Measurements from ENCODE around the gene SHH.

The SHH gene

DNA sequence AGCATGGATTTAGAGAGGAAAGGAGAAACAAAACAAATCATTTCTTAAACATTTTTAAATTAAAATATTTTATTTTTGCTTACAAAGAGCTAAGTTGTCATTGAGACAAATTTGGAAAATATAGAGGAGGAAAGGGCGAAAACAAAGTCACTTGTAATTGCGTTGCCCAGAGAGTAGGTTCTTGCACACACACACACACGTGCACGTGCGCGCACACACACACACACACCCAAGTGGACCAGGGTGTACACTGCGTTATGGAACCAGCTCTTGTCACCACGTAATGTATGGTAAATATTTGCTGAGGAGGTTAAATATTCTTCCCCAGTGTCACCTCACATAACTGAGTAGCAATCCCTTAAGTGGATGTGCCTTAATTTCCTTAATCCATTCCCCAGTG is 21.6 kb downstream of the SHH start:
- DNase-seq, result no peak

DNA sequence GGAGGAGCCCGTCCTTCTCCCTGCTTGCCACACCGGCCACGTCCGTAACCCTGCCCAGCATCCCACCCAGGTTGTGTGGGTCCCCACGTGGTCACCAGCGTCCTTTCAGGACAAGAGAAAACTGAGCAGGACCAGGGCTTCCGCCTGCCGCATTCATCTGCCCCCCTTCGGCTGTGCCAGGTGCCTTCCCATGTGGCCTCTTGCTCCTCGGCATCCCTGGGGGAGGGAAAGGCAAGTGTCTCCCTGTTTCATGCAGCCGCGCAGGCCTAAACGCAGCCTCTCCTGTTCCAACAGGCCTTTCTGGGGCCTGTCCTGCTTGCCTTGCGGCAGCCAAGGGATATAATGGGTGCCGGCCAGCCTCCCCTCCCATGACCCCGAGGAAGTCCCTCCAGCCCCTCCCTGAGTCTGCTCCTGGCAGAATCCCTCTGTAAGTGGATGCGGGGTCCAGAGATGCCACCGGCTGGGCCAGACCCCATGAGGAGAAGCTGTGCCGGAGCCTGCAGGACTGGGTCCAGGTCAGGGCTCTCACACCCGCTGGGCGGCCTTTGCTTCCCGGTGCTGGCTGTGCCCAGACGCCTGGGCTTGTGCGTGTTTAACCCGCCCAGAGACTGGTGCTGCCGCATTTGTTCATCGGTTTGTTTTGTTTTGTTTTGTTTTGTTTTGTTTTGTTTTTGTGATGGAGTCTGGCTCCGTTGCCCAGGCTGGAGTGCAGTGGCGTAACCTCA is 23.1 kb downstream of the SHH start:
- DNase-seq, result no peak

DNA sequence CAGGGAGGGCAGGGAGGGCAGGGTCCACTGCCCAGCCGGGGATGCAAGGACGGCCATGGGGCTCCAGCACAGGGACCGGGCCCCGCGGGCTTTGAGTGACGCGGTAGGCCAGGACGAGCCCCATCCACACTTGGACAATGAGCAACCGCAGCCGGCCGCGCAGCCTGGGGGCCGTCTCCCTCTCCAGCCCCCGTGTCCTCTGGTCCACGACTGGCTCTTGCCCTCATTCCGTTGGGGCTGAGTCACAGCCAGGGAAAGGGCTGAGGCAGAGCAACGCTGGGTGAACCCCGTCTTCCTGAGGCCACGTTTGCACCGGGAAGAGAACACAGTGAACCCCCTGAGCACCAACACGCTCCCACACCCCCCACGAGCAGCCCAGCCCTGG is 23.7 kb downstream of the SHH start:
- DNase-seq, result no peak

DNA sequence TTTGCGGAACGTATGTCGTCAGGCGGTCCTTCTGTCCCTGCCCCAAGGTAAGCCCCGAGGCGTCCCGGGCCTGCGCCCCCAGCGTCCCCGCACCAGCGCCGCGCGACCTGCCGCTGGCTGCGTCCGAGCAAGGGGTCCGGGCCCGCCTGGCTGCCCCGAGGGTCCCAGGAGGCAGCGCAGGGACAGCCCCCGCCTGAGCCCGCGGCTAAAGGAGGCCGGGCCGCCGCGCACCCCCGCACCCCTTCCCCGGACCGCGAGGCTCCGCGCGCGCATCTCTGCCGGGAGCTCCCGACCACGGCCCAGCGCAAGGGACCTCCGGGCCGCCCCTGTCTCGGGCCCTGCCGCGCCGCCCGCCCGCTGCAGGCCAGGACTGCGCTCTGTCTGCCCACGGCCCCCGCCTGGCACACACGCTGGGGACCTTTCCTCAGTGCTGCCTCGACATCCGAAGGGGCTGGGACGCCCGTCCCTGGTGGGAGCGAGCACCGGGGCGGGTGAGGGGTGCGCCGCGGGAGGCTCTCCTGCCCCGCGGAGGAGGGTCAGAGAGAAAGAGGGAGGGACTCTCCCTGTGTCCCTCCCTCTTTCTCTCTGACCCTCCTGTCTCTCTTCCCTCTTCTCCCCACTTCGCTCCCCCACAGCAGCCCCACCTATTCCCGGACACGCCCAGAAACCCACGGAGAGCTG is 25.0 kb downstream of the SHH start:
- DNase-seq, result no peak

DNA sequence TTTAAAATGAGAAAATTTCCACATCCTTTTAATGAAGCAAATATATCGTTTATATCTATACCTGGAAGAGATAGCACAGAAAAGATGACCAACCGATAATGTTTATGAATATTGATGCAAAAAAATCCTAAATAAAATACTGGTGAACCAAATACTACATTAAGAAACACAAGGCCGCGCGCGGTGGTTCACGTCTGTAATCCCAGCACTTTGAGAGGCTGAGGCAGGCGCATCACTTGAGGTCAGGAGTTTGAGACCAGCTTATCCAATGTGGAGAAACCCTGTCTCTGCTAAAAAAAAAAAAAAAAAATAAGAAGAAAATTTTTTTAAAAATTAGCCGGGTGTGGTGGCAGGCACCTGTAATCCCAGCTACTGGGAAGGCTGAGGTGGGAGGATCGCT is 25.8 kb downstream of the SHH start:
- no peak for DNase-seq

DNA sequence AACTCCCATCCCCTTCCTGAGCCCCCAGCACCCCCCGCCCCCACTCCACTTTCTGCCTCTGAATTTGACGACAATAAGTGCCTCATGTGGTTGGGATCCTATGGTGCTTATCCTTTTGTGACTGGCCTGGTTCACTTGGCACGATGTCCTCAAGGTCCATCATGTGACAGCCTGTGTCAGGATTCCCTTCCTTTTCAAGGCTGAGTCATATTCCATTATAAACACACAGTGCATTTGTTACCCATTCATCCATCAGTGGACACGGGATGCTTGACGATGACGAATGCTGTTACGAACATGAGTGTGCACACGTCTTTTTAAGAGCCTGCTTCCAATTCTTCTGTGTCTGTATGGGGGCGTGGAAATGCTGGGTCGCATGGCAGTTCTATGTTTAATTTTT is 26.7 kb downstream of the SHH start:
- no peak for DNase-seq

DNA sequence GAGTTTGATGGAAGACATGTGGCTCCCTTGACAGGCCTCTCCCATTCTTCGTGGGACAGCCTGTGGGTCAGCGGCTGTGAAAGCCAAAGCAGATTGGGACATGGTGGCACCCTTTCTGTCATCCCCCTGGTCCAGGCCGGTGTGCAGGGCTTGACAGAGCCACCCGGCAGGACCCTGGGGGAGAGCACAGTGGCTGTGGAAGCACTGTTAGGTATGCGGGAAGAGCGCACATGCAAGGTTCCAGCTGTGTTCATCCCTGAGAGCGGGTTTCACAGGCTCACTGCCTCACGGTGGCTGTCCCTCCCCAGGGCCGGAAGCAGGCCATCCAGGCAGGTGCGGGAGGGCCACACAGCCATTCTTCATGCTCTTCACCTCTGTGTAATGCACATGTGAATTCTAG is 29.8 kb downstream of the SHH start:
- no peak for DNase-seq

DNA sequence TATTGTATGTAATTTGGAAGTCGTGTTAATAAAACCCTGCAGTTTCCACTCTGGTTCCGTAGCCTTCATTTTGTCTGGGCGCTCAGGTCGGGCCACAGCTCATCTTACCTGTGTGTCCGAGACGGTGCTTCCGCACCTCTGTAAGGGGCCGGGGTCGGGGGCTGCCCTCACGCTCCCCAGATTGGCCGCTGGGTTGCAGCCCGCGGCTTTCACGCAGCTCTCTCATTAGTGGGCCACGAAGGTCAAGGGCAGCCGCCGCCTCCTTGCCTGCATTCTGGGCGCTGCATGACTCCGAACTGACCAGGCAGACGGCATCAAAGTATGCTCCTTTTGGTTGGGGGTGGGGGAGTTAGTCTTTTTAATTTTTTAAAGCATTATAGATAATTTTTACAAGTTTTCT is 30.8 kb downstream of the SHH start:
- no peak for DNase-seq

DNA sequence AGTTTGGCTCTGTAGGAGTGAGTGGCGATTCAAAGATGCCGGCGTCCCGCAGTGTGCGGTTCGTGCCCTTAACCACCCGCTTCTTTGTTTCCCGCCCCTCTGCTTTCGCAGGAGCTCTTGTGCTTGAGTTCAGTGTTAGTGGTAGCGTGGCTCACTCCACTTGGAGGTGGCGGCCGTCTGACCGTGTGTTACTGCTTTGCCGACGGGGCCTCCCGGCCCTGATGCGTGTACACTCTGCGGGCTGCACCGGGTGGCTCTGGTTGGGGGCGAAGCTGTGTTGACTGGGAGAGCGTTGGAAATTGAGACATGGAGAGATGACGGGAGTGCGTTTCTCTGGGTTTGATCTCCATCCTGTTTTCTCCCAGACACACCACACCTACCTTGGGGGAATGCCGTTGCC is 31.4 kb downstream of the SHH start:
- DNase-seq, result no peak

DNA sequence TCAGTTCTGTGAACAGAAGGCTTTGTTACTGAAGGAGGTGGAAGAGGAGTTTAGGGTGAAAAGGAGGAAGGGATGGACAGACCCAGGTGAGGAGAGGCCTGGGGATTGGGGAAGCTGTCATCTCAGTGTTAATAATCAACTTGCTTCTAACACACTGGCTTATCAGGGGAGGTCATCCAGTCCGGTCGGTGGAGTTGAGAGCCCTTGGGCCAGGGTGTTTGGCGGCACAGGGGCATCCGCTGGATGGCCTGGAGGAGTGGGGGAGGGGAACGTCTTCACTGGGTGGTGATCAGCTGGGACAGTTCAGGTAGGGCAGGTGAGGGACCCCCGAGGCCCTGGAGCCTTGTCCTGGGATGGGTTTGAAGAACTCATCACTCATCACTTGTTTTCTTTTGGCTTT is 33.9 kb downstream of the SHH start:
- DNase-seq, result no peak

DNA sequence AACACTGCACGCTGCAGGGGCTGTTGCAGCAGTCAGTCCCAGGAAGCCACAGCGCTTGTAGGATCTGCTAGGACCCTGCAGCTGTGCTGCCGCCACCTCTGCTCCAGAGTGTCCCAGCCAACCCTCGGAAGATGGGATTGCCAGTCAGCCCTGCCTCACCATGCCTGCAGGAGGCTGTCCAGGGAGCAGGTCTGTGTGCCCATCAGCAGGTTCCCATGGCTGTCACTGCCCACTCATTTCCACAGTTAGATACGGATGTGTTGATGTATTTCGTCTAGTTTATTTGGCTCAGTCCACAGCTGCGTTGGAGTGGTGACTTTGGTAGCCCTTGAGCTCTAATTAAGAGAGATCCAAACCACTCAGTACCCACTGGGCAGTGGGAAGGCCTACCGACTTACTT is 35.7 kb downstream of the SHH start:
- no peak for DNase-seq

DNA sequence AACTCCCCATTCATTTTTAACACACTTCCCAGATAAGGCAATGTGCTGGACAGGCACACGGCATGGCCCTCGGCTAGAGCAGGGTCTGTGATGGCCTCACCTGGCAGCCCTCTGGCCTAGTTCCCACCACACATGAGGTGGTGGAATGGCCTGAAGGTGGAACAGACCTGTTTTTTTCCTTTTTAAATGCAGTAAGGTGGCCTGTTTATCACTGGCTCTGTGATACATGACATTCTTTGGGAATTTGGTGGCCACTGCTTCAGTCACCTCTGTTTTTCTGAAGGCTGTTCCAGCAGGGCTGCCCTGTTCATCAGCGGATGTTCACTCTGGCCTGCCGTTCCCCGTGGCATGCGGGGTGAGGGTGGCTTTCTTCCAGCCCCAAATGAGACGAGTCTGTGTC is 36.6 kb downstream of the SHH start:
- no peak for DNase-seq

DNA sequence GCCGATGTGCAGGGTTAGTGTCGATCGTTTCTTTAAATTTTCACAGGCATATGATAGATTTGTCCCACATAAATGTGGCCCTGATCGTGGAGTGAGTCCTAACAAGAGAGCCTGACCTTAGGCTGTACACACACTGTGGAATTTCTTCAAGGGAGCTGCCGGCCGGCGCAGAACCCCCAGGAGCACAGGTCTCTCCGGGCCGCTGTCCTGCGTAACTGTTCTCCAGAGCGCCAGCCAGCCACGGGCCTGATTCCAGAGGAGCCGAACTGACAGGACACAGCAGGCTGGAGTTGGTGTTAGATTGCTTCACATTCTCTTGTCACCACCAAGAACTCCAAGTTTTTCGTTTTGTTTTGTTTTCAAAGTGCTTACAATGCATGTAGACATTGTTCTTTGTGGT is 37.3 kb downstream of the SHH start:
- DNase-seq, result no peak

DNA sequence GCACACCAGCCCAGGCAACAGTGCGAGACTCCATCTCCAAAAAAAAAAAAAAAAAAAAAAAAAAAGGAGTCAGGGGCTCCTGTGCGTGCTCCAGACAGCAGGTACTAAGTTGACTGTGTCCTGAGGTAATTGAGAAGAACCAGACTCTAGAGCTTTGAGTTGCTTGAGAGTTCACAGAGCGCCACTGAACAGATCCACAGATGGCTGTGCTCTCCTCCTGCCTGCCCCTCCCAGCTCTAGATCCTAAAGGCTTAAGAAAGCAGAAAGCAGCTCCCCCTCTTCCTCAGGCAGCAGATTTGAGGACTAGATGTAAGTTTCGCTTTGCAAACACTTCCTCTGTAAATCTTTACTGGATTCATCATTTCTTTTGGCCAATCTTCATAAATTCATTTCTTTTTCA is 38.7 kb downstream of the SHH start:
- no peak for DNase-seq

DNA sequence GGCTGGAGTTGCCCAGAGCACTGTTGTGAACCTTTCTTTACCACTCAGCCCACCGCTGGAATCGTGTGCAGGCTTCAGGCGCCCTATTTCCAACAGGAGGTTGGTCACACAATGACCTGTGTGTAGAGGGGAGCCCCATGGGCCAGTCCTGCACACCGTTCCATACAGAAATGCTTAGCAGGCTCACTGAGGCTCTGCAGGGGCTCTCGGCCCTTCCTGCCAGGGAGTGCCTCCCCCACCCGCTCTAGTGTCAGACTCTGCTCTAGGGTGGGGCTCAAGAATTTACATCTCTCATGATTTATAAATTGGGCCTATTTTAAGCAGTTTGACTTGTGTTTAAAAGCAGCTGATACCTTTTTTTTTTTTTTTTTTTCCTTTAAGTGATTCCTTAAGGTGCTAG is 42.0 kb downstream of the SHH start:
- DNase-seq, result no peak

DNA sequence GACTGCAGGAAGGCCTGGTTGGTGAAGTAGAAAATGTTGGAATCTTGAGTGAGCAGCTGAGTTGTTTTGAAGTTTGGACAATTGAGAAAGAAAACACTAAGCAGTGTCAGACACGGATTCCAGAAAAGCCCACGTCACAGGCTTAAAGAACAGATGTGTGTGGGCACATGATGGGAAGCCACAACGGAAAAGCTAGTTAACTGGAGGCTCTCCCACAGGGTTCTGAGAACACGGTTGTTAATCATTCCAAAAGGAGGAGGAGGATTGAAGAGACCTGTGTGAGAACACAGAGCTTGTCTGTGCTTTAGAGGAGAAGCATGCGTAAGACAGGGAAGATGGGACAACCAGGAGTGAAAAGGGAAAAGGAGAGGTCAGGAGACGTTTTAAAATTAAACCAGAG is 42.6 kb downstream of the SHH start:
- DNase-seq, result no peak

DNA sequence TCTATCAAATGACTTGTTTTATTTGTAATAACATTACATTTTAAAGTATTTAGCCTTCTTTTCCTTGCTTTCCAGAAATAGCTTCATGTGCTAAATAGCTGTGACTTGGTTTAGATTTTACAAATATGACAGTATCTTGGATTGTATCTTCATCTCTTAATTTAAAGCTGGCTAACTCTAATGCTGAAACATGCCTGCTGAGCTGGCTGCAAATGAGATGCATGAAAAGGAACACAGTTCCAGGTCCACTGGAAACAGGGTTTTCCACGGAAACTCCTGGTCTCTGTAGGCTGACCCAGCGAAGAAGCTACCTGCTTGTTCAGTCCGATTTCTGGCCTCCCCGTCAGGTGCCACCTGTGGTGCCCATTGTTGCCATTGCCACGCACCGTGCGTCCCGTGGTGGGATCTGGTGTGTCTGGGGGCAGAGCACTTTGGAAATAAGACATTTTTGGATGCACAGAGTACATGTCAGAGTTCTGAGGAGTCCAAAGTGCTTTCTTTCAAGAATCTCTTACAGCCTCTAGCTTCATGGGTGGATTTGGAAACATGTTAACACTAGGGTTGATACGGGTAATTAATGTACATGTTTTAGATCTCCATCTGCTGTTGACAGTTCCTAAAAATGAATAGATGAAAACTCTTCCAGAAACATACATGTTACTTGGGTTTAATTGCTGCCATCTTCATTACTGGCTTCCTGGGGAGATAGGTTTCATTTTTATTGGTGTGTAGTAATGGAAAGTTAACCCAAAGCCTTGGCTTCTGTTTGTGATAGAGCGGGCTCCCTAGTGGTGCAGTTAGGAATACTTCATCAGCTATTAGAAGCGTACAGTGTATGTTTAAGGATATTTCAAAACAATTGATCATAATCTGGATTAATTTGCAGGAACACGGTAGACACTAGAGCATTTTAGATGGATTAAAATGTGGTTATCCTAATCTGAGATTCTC is 45.0 kb downstream of the SHH start:
- DNase-seq, result no peak

DNA sequence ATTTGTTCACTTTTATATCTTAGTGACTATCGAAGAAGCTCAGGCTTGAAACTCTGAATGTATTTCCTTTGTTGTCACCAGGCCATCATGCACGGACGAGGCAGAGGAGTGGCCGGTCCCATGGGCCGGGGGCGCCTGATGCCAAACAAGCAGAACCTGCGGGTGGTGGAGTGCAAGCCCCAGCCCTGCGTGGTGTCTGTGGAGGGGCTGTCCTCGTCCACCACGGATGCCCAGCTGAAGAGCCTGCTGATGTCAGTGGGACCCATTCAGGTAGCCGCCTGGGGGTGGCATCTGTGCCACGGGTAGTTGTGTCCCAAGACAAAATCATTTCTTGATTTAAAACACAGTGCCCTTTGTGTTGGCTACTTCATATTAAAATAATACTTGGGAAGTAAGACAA is 45.9 kb downstream of the SHH start:
- DNase-seq, result no peak

DNA sequence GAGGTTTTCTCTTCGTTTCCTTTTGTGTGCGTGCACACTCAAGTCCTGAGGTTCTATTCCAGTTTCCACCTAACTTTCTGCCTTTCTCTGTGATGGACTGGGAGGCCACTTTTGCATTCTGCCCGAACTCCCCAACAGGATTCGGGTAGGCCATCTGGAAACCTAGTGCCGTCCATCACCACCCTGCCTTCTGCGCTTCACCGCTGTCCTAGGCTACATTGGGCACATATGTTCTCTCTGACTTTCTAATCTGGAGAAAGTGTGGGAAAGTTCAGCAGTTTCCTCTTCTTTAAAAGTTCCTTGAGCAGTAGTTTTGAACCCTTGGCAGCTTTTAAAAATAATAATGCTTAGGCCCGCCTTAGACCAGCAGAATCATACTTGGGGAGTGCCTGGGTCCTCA is 46.8 kb downstream of the SHH start:
- DNase-seq, result no peak

DNA sequence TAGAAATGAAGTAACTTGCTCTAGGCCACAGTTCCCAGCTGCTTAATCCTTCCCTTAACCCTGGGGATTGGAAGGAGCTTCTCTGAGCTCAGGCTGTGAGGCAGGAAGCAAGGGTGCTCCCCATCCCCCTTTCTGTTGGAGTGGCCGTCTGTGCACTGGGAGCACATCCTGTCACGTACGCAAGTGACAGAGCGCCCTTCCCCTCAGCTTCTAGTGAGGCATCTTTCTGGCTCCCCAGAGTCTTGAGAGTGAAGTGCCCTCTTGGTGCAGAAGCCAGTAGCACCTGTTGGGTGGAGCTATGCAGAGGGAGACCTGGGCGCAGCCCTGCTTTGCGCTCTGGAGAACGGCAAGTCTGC is 47.8 kb downstream of the SHH start:
- no peak for DNase-seq

DNA sequence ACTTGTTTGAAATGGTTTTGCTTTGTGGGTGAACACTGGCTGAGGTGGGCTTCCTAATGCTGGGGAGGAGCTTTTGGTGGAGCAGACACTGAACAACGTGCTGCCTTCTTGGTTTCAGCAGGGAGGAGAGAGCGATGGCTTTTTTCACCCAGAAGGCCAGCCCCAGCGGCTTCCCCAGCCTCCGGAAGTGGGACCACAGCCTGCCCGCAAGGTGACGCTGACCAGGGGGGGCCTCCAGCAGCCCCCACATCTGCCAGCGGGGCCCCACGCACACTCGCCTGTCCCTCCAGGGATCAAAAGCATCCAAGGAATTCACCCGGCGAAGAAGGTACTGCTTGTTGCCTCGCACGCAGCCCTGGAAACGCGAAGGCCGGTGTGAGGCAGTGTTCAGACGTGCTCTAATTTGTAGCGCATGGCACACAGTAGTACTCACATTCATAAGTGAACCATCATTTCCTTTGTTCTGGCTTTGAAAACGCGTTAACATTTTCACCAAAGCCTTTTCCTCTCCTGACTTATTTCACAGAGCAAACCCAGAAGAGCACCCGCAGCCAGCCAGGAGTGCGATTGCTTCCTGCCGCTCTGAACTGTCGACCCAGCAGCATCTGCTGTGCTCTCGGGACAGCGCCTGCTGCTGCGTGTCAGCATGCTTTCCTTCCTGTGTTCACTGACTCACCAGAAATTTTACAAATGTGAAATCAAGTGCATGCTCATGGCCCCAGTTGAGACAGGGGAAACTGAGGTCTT is 48.4 kb downstream of the SHH start:
- DNase-seq, result no peak

DNA sequence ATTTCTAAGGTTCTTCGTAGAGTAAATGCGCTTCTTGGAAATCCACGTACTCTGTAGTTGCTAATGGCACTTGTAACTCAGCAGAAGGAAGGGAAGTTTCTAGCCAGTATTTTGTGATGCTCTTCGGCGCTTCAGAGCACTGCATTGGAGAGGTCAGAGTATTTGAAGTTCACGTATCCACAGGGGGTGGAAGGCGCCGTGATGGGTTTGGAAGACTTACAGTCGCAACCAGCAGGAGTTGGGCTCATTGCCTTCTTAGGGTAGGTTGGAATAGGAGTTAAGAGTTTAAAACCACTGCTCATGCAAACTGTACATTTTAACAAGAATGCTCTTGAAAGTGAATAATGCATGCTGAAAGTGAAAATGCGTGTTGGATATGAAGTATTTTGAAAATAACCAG is 49.1 kb downstream of the SHH start:
- no peak for DNase-seq

DNA sequence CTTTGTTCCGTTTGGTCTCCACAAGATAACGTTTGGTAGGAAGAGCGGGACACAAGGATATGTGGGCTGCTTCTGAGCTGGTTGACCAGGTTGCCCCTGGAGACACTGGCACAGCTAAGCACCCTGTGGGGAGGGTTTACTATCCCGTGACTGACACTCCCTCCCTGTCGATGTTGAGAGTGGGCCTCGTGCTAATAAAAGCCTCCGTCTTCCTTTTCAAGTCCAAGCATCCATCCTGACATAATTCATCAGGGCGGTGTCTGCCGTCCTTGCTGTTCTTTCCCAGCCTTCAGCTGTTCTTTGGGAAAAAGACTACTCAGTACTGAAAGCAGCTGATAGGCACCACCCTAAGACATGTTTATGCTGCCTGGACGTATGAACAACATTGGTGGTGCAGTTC is 49.6 kb downstream of the SHH start:
- no peak for DNase-seq
